ENCODE measurements around the gene USP51.
"Not testable (repeated sequence)": the region's sequence is repeated elsewhere in the genome, so short reads cannot be mapped to it uniquely, and the experiment has no call there.

Gene USP51

GRCh38 chrX:55451141-55451540 lies 38.5 kb downstream of the USP51 start:
- TF ChIP-seq ISL1 (CRISPR knock-in tag; IDR thresholded peaks at IDR 0.05) = no peak
- TF ChIP-seq, protein P1, sequence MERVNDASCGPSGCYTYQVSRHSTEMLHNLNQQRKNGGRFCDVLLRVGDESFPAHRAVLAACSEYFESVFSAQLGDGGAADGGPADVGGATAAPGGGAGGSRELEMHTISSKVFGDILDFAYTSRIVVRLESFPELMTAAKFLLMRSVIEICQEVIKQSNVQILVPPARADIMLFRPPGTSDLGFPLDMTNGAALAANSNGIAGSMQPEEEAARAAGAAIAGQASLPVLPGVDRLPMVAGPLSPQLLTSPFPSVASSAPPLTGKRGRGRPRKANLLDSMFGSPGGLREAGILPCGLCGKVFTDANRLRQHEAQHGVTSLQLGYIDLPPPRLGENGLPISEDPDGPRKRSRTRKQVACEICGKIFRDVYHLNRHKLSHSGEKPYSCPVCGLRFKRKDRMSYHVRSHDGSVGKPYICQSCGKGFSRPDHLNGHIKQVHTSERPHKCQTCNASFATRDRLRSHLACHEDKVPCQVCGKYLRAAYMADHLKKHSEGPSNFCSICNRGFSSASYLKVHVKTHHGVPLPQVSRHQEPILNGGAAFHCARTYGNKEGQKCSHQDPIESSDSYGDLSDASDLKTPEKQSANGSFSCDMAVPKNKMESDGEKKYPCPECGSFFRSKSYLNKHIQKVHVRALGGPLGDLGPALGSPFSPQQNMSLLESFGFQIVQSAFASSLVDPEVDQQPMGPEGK (CRISPR knock-in tag; IDR thresholded peaks at IDR 0.05; ENCODE audit: borderline replicate concordance) = no peak
- no peak for TF ChIP-seq TCF4 (CRISPR knock-in tag; IDR thresholded peaks at IDR 0.05; ENCODE audit: borderline replicate concordance)
- no peak for TF ChIP-seq SNAI2 (CRISPR knock-in tag; IDR thresholded peaks at IDR 0.05)
- no peak for TF ChIP-seq ZNF8 (CRISPR knock-in tag; IDR thresholded peaks at IDR 0.05)
- no peak for TF ChIP-seq CSDC2 (CRISPR knock-in tag; IDR thresholded peaks at IDR 0.05)
- TF ChIP-seq ZFP30 (CRISPR knock-in tag; IDR thresholded peaks at IDR 0.05) = no peak
- TF ChIP-seq ARNTL (CRISPR knock-in tag; IDR thresholded peaks at IDR 0.05; ENCODE audit: borderline replicate concordance, low read depth) = no peak
- TF ChIP-seq GLIS3 (CRISPR knock-in tag; IDR thresholded peaks at IDR 0.05) = no peak
- TF ChIP-seq ZC3H10 (CRISPR knock-in tag; IDR thresholded peaks at IDR 0.05) = no peak
- no peak for TF ChIP-seq ZNF70 (CRISPR knock-in tag; IDR thresholded peaks at IDR 0.05)
- no peak for TF ChIP-seq BACH2 (CRISPR knock-in tag; IDR thresholded peaks at IDR 0.05; ENCODE audit: borderline replicate concordance)
- TF ChIP-seq, protein P2, sequence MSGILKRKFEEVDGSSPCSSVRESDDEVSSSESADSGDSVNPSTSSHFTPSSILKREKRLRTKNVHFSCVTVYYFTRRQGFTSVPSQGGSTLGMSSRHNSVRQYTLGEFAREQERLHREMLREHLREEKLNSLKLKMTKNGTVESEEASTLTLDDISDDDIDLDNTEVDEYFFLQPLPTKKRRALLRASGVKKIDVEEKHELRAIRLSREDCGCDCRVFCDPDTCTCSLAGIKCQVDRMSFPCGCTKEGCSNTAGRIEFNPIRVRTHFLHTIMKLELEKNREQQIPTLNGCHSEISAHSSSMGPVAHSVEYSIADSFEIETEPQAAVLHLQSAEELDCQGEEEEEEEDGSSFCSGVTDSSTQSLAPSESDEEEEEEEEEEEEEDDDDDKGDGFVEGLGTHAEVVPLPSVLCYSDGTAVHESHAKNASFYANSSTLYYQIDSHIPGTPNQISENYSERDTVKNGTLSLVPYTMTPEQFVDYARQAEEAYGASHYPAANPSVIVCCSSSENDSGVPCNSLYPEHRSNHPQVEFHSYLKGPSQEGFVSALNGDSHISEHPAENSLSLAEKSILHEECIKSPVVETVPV (CRISPR knock-in tag; IDR thresholded peaks at IDR 0.05) = no peak
- TF ChIP-seq, protein P3, sequence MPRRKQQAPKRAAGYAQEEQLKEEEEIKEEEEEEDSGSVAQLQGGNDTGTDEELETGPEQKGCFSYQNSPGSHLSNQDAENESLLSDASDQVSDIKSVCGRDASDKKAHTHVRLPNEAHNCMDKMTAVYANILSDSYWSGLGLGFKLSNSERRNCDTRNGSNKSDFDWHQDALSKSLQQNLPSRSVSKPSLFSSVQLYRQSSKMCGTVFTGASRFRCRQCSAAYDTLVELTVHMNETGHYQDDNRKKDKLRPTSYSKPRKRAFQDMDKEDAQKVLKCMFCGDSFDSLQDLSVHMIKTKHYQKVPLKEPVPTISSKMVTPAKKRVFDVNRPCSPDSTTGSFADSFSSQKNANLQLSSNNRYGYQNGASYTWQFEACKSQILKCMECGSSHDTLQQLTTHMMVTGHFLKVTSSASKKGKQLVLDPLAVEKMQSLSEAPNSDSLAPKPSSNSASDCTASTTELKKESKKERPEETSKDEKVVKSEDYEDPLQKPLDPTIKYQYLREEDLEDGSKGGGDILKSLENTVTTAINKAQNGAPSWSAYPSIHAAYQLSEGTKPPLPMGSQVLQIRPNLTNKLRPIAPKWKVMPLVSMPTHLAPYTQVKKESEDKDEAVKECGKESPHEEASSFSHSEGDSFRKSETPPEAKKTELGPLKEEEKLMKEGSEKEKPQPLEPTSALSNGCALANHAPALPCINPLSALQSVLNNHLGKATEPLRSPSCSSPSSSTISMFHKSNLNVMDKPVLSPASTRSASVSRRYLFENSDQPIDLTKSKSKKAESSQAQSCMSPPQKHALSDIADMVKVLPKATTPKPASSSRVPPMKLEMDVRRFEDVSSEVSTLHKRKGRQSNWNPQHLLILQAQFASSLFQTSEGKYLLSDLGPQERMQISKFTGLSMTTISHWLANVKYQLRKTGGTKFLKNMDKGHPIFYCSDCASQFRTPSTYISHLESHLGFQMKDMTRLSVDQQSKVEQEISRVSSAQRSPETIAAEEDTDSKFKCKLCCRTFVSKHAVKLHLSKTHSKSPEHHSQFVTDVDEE (CRISPR knock-in tag; IDR thresholded peaks at IDR 0.05) = no peak
- TF ChIP-seq ZNF565 (CRISPR knock-in tag; conservative IDR thresholded peaks at IDR 0.05; ENCODE audit: low read depth) = no peak
- TF ChIP-seq OSR1 (CRISPR knock-in tag; IDR thresholded peaks at IDR 0.05) = no peak
- no peak for TF ChIP-seq CREB5 (CRISPR knock-in tag; IDR thresholded peaks at IDR 0.05; ENCODE audit: low read depth)
- no peak for TF ChIP-seq ESRRG (CRISPR knock-in tag; IDR thresholded peaks at IDR 0.05)
- no peak for TF ChIP-seq RARB (CRISPR knock-in tag; IDR thresholded peaks at IDR 0.05)
- no peak for ATAC-seq

GRCh38 chrX:55450259-55450658 lies 39.4 kb downstream of the USP51 start:
- ATAC-seq = no peak
- TF ChIP-seq OSR1 (CRISPR knock-in tag; IDR thresholded peaks at IDR 0.05) = no peak
- TF ChIP-seq, protein P3 (CRISPR knock-in tag; IDR thresholded peaks at IDR 0.05) = no peak
- TF ChIP-seq RARB (CRISPR knock-in tag; IDR thresholded peaks at IDR 0.05) = no peak
- no peak for TF ChIP-seq ZFP3 (CRISPR knock-in tag; IDR thresholded peaks at IDR 0.05)
- TF ChIP-seq POU6F1 (CRISPR knock-in tag; IDR thresholded peaks at IDR 0.05; ENCODE audit: borderline replicate concordance, low read depth) = no peak
- TF ChIP-seq GLIS3 (CRISPR knock-in tag; IDR thresholded peaks at IDR 0.05) = no peak
- TF ChIP-seq CREB5 (CRISPR knock-in tag; IDR thresholded peaks at IDR 0.05; ENCODE audit: low read depth) = no peak
- no peak for TF ChIP-seq CSDC2 (CRISPR knock-in tag; IDR thresholded peaks at IDR 0.05)
- TF ChIP-seq TOX (CRISPR knock-in tag; IDR thresholded peaks at IDR 0.05; ENCODE audit: borderline replicate concordance) = no peak
- TF ChIP-seq, protein P1 (CRISPR knock-in tag; IDR thresholded peaks at IDR 0.05; ENCODE audit: borderline replicate concordance) = no peak
- TF ChIP-seq ZC3H10 (CRISPR knock-in tag; IDR thresholded peaks at IDR 0.05) = no peak
- TF ChIP-seq PPARA (CRISPR knock-in tag; IDR thresholded peaks at IDR 0.05; ENCODE audit: borderline replicate concordance) = no peak
- no peak for TF ChIP-seq ZNF8 (CRISPR knock-in tag; IDR thresholded peaks at IDR 0.05)
- TF ChIP-seq BACH2 (CRISPR knock-in tag; IDR thresholded peaks at IDR 0.05; ENCODE audit: borderline replicate concordance) = no peak
- no peak for TF ChIP-seq TCF4 (CRISPR knock-in tag; IDR thresholded peaks at IDR 0.05; ENCODE audit: borderline replicate concordance)
- TF ChIP-seq ARNTL (CRISPR knock-in tag; IDR thresholded peaks at IDR 0.05; ENCODE audit: borderline replicate concordance, low read depth) = no peak

DNA sequence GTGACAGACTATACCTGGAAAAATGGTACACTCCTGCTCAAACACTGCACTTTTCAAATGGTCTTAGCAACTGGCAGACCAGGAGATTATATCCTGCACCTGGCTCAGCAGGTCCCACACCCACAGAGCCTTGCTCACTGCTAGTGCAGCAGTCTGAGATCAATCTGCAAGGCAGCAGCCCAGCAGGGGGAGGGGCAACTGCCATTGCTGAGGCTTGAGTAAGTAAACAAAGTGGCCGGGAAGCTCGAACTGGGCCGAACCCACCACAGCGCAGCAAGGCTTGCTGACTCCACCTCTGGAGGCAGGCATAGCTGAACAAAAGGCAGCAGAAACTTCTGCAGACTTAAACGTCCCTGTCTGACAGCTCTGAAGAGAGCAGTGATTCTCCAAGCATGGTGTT lies 46.2 kb downstream of the USP51 start:
- ATAC-seq = not testable (repeated sequence)

Data from SK-N-SH treated with all-trans-retinoic acid at 6 μM for 48 hours (cell line).